Trophoblast cell (in vitro differentiated cells and primary cell): ENCODE data around the gene DLEC1.

Experiments
- DNase-seq, 2 donors: peaks; one replicate each; pipeline ENCODE4 v3.0.0-alpha.2; 2016
- H2AFZ ChIP-seq: 2 replicates; pipeline ENCODE4 v1.6.1; 2013; ENCODE audit warnings: low read length, moderate library complexity, mild to moderate bottlenecking; ENCODE audit not compliant: insufficient read depth, poor library complexity
- H2AK5ac ChIP-seq: 2 replicates; pipeline ENCODE4 v1.6.1; 2013; ENCODE audit warnings: mild to moderate bottlenecking, low read length
- H2BK120ac ChIP-seq: 2 replicates; pipeline ENCODE4 v1.6.1; 2013; ENCODE audit warnings: low read length, mild to moderate bottlenecking, moderate library complexity; ENCODE audit not compliant: insufficient read depth, poor library complexity
- H2BK12ac ChIP-seq: 2 replicates; pipeline ENCODE4 v1.6.1; 2013; ENCODE audit warnings: mild to moderate bottlenecking, low read length, moderate library complexity
- H2BK5ac ChIP-seq: 2 replicates; pipeline ENCODE4 v1.6.1; 2013; ENCODE audit warnings: low read length, low read depth, moderate library complexity, mild to moderate bottlenecking; ENCODE audit not compliant: poor library complexity
- H3K14ac ChIP-seq: 2 replicates; pipeline ENCODE4 v1.6.1; 2013; ENCODE audit warnings: mild to moderate bottlenecking, low read length
- H3K18ac ChIP-seq: 2 replicates; pipeline ENCODE4 v1.6.1; 2013; ENCODE audit warnings: mild to moderate bottlenecking, low read length
- H3K23ac ChIP-seq: 2 replicates; pipeline ENCODE4 v1.6.1; 2013; ENCODE audit warnings: low read length
- H3K27ac ChIP-seq: 2 replicates; pipeline ENCODE4 v1.5.1; 2013; ENCODE audit warnings: low read depth, mild to moderate bottlenecking, inconsistent platforms, low read length, moderate library complexity
- H3K27me3 ChIP-seq: 2 replicates; pipeline ENCODE4 v1.6.1; 2013; ENCODE audit warnings: inconsistent platforms, mild to moderate bottlenecking, low read length, moderate library complexity; ENCODE audit not compliant: insufficient read depth
- H3K36me3 ChIP-seq, 2 experiments: 1 replicate in 1 of 2; 2 replicates in 1 of 2; pipeline ENCODE4 v1.6.1; 2013; ENCODE audit warnings: low read length in 2 of 2, mild to moderate bottlenecking in 2 of 2, moderate library complexity in 1 of 2; ENCODE audit not compliant: insufficient read depth in 2 of 2, control insufficient read depth in 1 of 2
- H3K4ac ChIP-seq: 2 replicates; pipeline ENCODE4 v1.6.1; 2013; ENCODE audit warnings: low read depth, mild to moderate bottlenecking, low read length, moderate library complexity
- H3K4me1 ChIP-seq, 2 experiments: 1 replicate in 1 of 2; 2 replicates in 1 of 2; pipeline ENCODE4 v1.6.1; 2013; ENCODE audit warnings: low read length in 2 of 2, mild to moderate bottlenecking in 2 of 2, moderate library complexity in 1 of 2; ENCODE audit not compliant: insufficient read depth in 2 of 2, control insufficient read depth in 1 of 2
- H3K4me2 ChIP-seq: 2 replicates; pipeline ENCODE4 v1.6.1; 2013; ENCODE audit warnings: inconsistent platforms, mild to moderate bottlenecking, low read length, moderate library complexity
- H3K4me3 ChIP-seq: 2 replicates; pipeline ENCODE4 v1.5.1; 2013; ENCODE audit warnings: mild to moderate bottlenecking, low read depth, low read length, inconsistent platforms
- H3K79me1 ChIP-seq: one replicate; pipeline ENCODE4 v1.6.1; 2013; ENCODE audit warnings: low read length
- H3K79me2 ChIP-seq: 2 replicates; pipeline ENCODE4 v1.6.1; 2013; ENCODE audit warnings: low read length, mild to moderate bottlenecking; ENCODE audit not compliant: control insufficient read depth, insufficient read depth, poor library complexity
- H3K9ac ChIP-seq: 2 replicates; pipeline ENCODE4 v1.6.1; 2013; ENCODE audit warnings: mild to moderate bottlenecking, low read length
- H3K9me3 ChIP-seq: 2 replicates; pipeline ENCODE4 v1.6.1; 2013; ENCODE audit warnings: low read depth, mild to moderate bottlenecking, control low read depth, inconsistent platforms, low read length; ENCODE audit not compliant: insufficient read depth
- H4K12ac ChIP-seq: 2 replicates; pipeline ENCODE4 v1.6.1; 2013; ENCODE audit warnings: low read depth, mild to moderate bottlenecking, low read length, moderate library complexity
- H4K8ac ChIP-seq: 2 replicates; pipeline ENCODE4 v1.6.1; 2013; ENCODE audit warnings: low read depth, mild to moderate bottlenecking, low read length, moderate library complexity
- H4K91ac ChIP-seq: one replicate; pipeline ENCODE4 v1.6.1; 2013; ENCODE audit warnings: low read depth, mild to moderate bottlenecking, low read length, moderate library complexity
- WGBS: extraction: QIAGEN DNeasy Blood & Tissue Kit; methylation state at CpG from one replicate; pipeline ENCODE4 v1.1.7; 2013; ENCODE audit warnings: missing lambda C conversion rate; ENCODE audit not compliant: insufficient read length, insufficient coverage; ENCODE audit errors: extremely low coverage; 5-methylcytosine and 5-hydroxymethylcytosine counted together

Gene DLEC1

GRCh38 chr3:38083871-38084333 is 44.9 kb downstream of the DLEC1 start:
- no peak overlapping the region for H3K4ac ChIP-seq
- no peak overlapping the region for H4K8ac ChIP-seq
- H4K12ac ChIP-seq, result no peak overlapping the region
- H3K14ac ChIP-seq, result no peak overlapping the region
- no peak overlapping the region for H3K18ac ChIP-seq
- H3K79me2 ChIP-seq, result no peaks in the 10 kb centered on the region
- H3K27ac ChIP-seq, result no peak overlapping the region
- H4K91ac ChIP-seq, result no peak overlapping the region
- H2BK12ac ChIP-seq, result no peak overlapping the region
- no peak overlapping the region for H2BK120ac ChIP-seq
- no peak overlapping the region for H2AFZ ChIP-seq
- no peak overlapping the region for H3K4me3 ChIP-seq
- H3K9me3 ChIP-seq, result peaks cover 7% of the 10 kb centered on the region
- H2AK5ac ChIP-seq, result no peak overlapping the region
- no peak overlapping the region for H3K9ac ChIP-seq
- no peak overlapping the region for H3K4me2 ChIP-seq
- no CpG with 5 or more reads among the region's 13 CpGs for WGBS
- no peak overlapping the region for H3K23ac ChIP-seq
- no peak overlapping the region for H2BK5ac ChIP-seq
- H3K27me3 ChIP-seq, result no peaks in the 10 kb centered on the region
- H3K36me3 ChIP-seq, result no peaks in the 10 kb centered on the region
- DNase-seq, result no peak
- no peaks in the 10 kb centered on the region for H3K79me1 ChIP-seq
- no peaks in the 10 kb centered on the region for H3K4me1 ChIP-seq

DNA sequence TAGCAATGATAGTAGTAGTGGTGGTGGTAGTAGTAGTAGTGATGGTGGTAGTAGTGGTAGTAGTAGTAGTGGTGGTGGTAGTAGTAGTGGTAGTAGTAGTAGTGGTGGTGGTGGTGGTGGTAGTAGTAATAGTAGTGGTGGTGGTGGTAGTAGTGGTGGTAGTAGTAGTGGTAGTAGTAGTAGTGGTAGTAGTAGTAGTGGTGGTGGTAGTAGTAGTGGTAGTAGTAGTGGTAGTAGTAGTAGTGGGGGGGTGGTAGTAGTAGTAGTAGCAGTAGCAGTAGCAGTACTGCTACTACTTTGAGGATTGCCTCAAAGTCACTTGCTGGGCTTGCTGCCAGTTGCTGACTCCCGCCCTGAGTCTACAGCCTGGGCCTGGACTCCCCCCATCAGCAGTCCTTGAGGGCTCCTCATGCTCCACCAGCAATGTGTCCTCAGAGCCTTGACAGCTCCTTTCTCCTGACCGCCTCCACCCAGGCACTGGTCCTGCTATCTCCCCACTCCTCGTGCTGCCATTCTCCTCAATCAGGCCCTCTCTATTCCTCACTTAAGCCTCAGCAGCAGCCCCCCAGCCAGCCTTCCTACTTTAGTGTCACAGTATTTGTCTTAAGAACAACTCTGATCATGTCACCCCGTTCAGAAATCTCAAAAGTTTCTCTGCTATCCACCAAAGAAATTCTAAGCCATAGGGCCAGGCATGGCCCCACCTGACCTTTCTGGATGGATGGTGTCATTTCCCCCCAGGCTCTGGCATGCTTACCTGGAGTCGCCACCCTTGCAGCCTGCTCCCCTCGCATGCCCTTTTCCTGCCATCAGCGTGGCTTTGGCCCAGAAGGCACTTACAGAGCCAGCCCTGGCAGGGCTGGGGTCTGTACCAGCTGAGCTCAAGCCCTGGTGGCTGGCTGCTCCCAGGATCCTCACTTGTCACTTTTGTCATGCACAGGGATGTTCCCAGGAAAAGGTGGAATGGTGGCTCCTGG is 45.6 kb downstream of the DLEC1 start:
- no peak overlapping the region for H4K8ac ChIP-seq
- no peak overlapping the region for H3K4me3 ChIP-seq
- H4K12ac ChIP-seq, result no peak overlapping the region
- H3K27ac ChIP-seq, result no peak overlapping the region
- DNase-seq, result peak in 1 of 2 donors; percentile 30
- no peak overlapping the region for H3K14ac ChIP-seq
- no peaks in the 10 kb centered on the region for H3K79me2 ChIP-seq
- no peaks in the 10 kb centered on the region for H3K27me3 ChIP-seq
- H3K4me2 ChIP-seq, result no peak overlapping the region
- H3K4me1 ChIP-seq, result no peaks in the 10 kb centered on the region
- no peak overlapping the region for H2BK12ac ChIP-seq
- H3K4ac ChIP-seq, result no peak overlapping the region
- H3K23ac ChIP-seq, result no peak overlapping the region
- no peaks in the 10 kb centered on the region for H3K79me1 ChIP-seq
- H2AK5ac ChIP-seq, result no peak overlapping the region
- no peak overlapping the region for H2AFZ ChIP-seq
- no peak overlapping the region for H3K9ac ChIP-seq
- H2BK120ac ChIP-seq, result no peak overlapping the region
- no peaks in the 10 kb centered on the region for H3K36me3 ChIP-seq
- H3K9me3 ChIP-seq, result peaks cover 7% of the 10 kb centered on the region
- WGBS, result no CpG with 5 or more reads among the region's 7 CpGs
- H3K18ac ChIP-seq, result no peak overlapping the region
- no peak overlapping the region for H2BK5ac ChIP-seq
- no peak overlapping the region for H4K91ac ChIP-seq

DNA sequence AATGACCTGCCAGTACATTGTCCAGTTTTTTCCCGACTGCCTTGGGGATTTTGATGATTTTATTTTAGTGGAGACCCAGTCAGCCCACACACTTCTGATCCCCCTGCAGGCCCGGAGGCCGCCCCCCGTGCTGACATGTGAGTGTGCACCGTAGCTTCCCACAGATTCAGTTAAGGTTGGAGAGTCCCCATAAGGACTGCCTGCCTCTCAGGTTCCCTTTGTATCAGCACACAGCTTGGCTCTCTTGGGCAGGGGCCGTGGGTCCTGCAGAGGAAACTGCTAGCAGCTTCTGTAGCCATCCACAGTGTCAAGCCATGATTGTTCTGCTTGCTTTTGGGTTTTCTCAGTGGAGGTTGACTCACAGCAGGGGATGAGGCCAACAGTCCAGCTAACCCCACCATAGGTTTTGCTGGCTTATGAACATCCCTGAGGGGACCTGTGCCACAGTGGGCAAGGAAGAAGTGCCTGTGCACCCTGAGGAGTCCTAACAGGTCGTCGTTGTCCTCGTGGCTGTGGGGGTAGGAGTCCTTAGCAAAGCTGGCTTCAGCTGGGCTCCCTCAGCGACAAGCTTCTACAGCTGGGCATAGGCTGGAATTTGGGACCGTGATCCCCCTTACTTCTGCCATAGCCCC is 46.4 kb downstream of the DLEC1 start:
- H4K8ac ChIP-seq, result no peak overlapping the region
- H3K27me3 ChIP-seq, result no peaks in the 10 kb centered on the region
- H4K12ac ChIP-seq, result no peak overlapping the region
- H2BK5ac ChIP-seq, result no peak overlapping the region
- H2BK120ac ChIP-seq, result no peak overlapping the region
- H3K79me2 ChIP-seq, result no peaks in the 10 kb centered on the region
- H3K4me2 ChIP-seq, result no peak overlapping the region
- H2BK12ac ChIP-seq, result no peak overlapping the region
- H3K27ac ChIP-seq, result no peak overlapping the region
- no peak overlapping the region for H2AFZ ChIP-seq
- no peak overlapping the region for H3K18ac ChIP-seq
- no peak overlapping the region for H2AK5ac ChIP-seq
- H3K14ac ChIP-seq, result no peak overlapping the region
- peaks cover 7% of the 10 kb centered on the region for H3K9me3 ChIP-seq
- H3K36me3 ChIP-seq, result no peaks in the 10 kb centered on the region
- H3K4me1 ChIP-seq, result no peaks in the 10 kb centered on the region
- H3K4me3 ChIP-seq, result peak overlapping the region; percentile 40
- no peaks in the 10 kb centered on the region for H3K79me1 ChIP-seq
- no CpG with 5 or more reads among the region's 11 CpGs for WGBS
- DNase-seq, result no peak
- H4K91ac ChIP-seq, result no peak overlapping the region
- no peak overlapping the region for H3K4ac ChIP-seq
- no peak overlapping the region for H3K23ac ChIP-seq
- H3K9ac ChIP-seq, result no peak overlapping the region

- DNase-seq, result no peak
- H3K9ac ChIP-seq, result no peak overlapping the region
- H2BK5ac ChIP-seq, result no peak overlapping the region
- H4K91ac ChIP-seq, result no peak overlapping the region
- peaks cover 7% of the 10 kb centered on the region for H3K9me3 ChIP-seq
- no peak overlapping the region for H2BK120ac ChIP-seq
- H3K79me2 ChIP-seq, result no peaks in the 10 kb centered on the region
- no peaks in the 10 kb centered on the region for H3K4me1 ChIP-seq
- H2AFZ ChIP-seq, result no peak overlapping the region
- peak overlapping the region; percentile 40 for H3K4me3 ChIP-seq
- WGBS, result no CpG with 5 or more reads among the region's 1 CpG
- no peaks in the 10 kb centered on the region for H3K36me3 ChIP-seq
- H2AK5ac ChIP-seq, result no peak overlapping the region
- no peak overlapping the region for H3K18ac ChIP-seq
- no peak overlapping the region for H3K23ac ChIP-seq
- no peak overlapping the region for H4K12ac ChIP-seq
- H3K4me2 ChIP-seq, result no peak overlapping the region
- H3K79me1 ChIP-seq, result no peaks in the 10 kb centered on the region
- no peak overlapping the region for H3K27ac ChIP-seq
- no peaks in the 10 kb centered on the region for H3K27me3 ChIP-seq
- H4K8ac ChIP-seq, result no peak overlapping the region
- H2BK12ac ChIP-seq, result no peak overlapping the region
- no peak overlapping the region for H3K14ac ChIP-seq
- no peak overlapping the region for H3K4ac ChIP-seq
Observed at GRCh38 chr3:38085943-38086324, 46.9 kb downstream of the DLEC1 start.
